SU-DHL-6 (cell line): Measurements from ENCODE around the gene TBRG4.

ENCODE experiments used
- H2AFZ ChIP-seq: fragments of 200-600 bp; sonication (generic); 2 replicates; pipeline ENCODE4 v1.6.1; 2014; ENCODE audit warnings: low read depth, mild to moderate bottlenecking, moderate library complexity, mixed read lengths, antibody characterized with exemption, low read length; ENCODE audit not compliant: severe bottlenecking
- H3F3A ChIP-seq: fragments of 200-600 bp; shearing (Covaris generic); 2 replicates; pipeline ENCODE4 v1.6.0; 2016; ENCODE audit warnings: antibody characterized with exemption, mild to moderate bottlenecking; ENCODE audit not compliant: insufficient read depth
- H3K27ac ChIP-seq: fragments of 200-600 bp; sonication (generic); 2 replicates; pipeline ENCODE4 v1.5.1; 2016; ENCODE audit warnings: low read depth, mild to moderate bottlenecking, low read length, moderate library complexity, mixed read lengths
- H3K27me3 ChIP-seq: fragments of 200-600 bp; sonication (generic), shearing (Covaris generic); 2 replicates; pipeline ENCODE4 v1.6.0; 2014; ENCODE audit warnings: mild to moderate bottlenecking, low read length
- H3K36me3 ChIP-seq: fragments of 200-600 bp; sonication (generic); 2 replicates; pipeline ENCODE4 v1.6.1; 2014; ENCODE audit warnings: mild to moderate bottlenecking, low read length, mixed read lengths
- H3K4me2 ChIP-seq: fragments of 300-600, 200-600 bp; shearing (Covaris generic), sonication (generic); 2 replicates; pipeline ENCODE4 v1.6.0; 2014; ENCODE audit warnings: low read length, low read depth, mild to moderate bottlenecking; ENCODE audit not compliant: poor library complexity, severe bottlenecking
- H3K4me3 ChIP-seq: fragments of 200-600 bp; sonication (generic); 2 replicates; pipeline ENCODE4 v1.5.1; 2014; ENCODE audit warnings: antibody characterized with exemption, low read length, mild to moderate bottlenecking, mixed read lengths; ENCODE audit not compliant: insufficient read depth, poor library complexity, severe bottlenecking
- H3K79me2 ChIP-seq: fragments of 200-600 bp; sonication (generic); 2 replicates; pipeline ENCODE4 v1.6.1; 2014; ENCODE audit warnings: mild to moderate bottlenecking, low read length, moderate library complexity; ENCODE audit not compliant: insufficient read depth
- H3K9ac ChIP-seq: fragments of 200-600 bp; sonication (generic); 2 replicates; pipeline ENCODE4 v1.7.0; 2014; ENCODE audit warnings: mild to moderate bottlenecking, low read length
- H3K9me2 ChIP-seq: fragments of 200-600 bp; sonication (generic); replicated peaks from 2 replicates; pipeline ENCODE4 v1.6.1; 2014; ENCODE audit warnings: low read length; ENCODE audit not compliant: insufficient read depth
- H3K9me3 ChIP-seq: fragments of 200-600 bp; sonication (generic); 2 replicates; pipeline ENCODE4 v1.6.1; 2014; ENCODE audit warnings: low read length, mixed read lengths; ENCODE audit not compliant: insufficient read depth
- H4K20me1 ChIP-seq: fragments of 200-600 bp; sonication (generic); 2 replicates; pipeline ENCODE4 v1.6.1; 2014; ENCODE audit warnings: low read depth, mild to moderate bottlenecking, antibody characterized with exemption, low read length, moderate library complexity, mixed read lengths
- CTCF ChIP-seq: fragments of 200-600 bp; sonication (generic); IDR thresholded peaks from one replicate; pipeline ENCODE4 v1.5.1; 2017; ENCODE audit warnings: antibody characterized with exemption, mild to moderate bottlenecking, low read length, moderate library complexity; ENCODE audit not compliant: insufficient read depth, poor library complexity, severe bottlenecking
- EZH2phosphoT487 ChIP-seq: fragments of 200-600 bp; sonication (generic), shearing (Covaris generic); conservative IDR thresholded peaks from 2 replicates; pipeline ENCODE4 v1.6.1; 2018; ENCODE audit warnings: mild to moderate bottlenecking, antibody characterized with exemption, low read length, moderate library complexity, mixed read lengths

The TBRG4 gene

GRCh38 chr7:45145881-45146280 is 34.4 kb upstream of the TBRG4 start:
- H3K36me3 ChIP-seq = no peaks in the 10 kb centered on the region
- no peaks in the 10 kb centered on the region for H3F3A ChIP-seq
- H3K4me3 ChIP-seq = no peak overlapping the region
- H3K79me2 ChIP-seq = no peaks in the 10 kb centered on the region
- H3K27me3 ChIP-seq = no peaks in the 10 kb centered on the region
- H3K9me3 ChIP-seq = no peaks in the 10 kb centered on the region
- no peak overlapping the region for H2AFZ ChIP-seq
- no peak overlapping the region for H3K27ac ChIP-seq
- no peaks in the 10 kb centered on the region for H3K9me2 ChIP-seq
- no peak overlapping the region for H3K4me2 ChIP-seq
- no peak for TF ChIP-seq EZH2phosphoT487
- no peak for TF ChIP-seq CTCF
- H4K20me1 ChIP-seq = no peaks in the 10 kb centered on the region
- H3K9ac ChIP-seq = no peak overlapping the region

- H3K36me3 ChIP-seq = no peaks in the 10 kb centered on the region
- no peaks in the 10 kb centered on the region for H3K79me2 ChIP-seq
- TF ChIP-seq CTCF (no peak), EZH2phosphoT487 (no peak)
- H3K9me2 ChIP-seq = no peaks in the 10 kb centered on the region
- no peaks in the 10 kb centered on the region for H3K9me3 ChIP-seq
- H3K9ac ChIP-seq = no peak overlapping the region
- H3K27me3 ChIP-seq = no peaks in the 10 kb centered on the region
- no peaks in the 10 kb centered on the region for H4K20me1 ChIP-seq
- no peaks in the 10 kb centered on the region for H3F3A ChIP-seq
- no peak overlapping the region for H3K4me3 ChIP-seq
- no peak overlapping the region for H2AFZ ChIP-seq
- no peak overlapping the region for H3K4me2 ChIP-seq
- H3K27ac ChIP-seq = no peak overlapping the region
Measured at GRCh38 chr7:45143616-45144015, 32.1 kb upstream of the TBRG4 start.

GRCh38 chr7:45140827-45141226 is 29.3 kb upstream of the TBRG4 start:
- H3K27ac ChIP-seq = no peak overlapping the region
- H3K27me3 ChIP-seq = no peaks in the 10 kb centered on the region
- no peaks in the 10 kb centered on the region for H3K79me2 ChIP-seq
- peak overlapping the region; percentile 32 for H3K4me2 ChIP-seq
- TF ChIP-seq EZH2phosphoT487 (no peak), CTCF (no peak)
- H3F3A ChIP-seq = no peaks in the 10 kb centered on the region
- no peaks in the 10 kb centered on the region for H3K9me2 ChIP-seq
- no peak overlapping the region for H3K4me3 ChIP-seq
- no peaks in the 10 kb centered on the region for H3K36me3 ChIP-seq
- H4K20me1 ChIP-seq = no peaks in the 10 kb centered on the region
- no peaks in the 10 kb centered on the region for H3K9me3 ChIP-seq
- H2AFZ ChIP-seq = peak overlapping the region; percentile 72
- peak overlapping the region; percentile 12; the same call in 1 of the 2 replicates for H3K9ac ChIP-seq
